Esophagus squamous epithelium (tissue), 5 donors: Measurements from ENCODE around the gene LRRC72. TPM values are rescaled to one million over a fixed set of nuclear protein-coding genes. Genes with fewer than 3 reads are reported as not detected.
A peak's percentile ranks its signal among the peaks of the same experiment; 100 is the strongest.

Experiments used
- DNase-seq: peaks from one replicate; lab custom pipeline; 2025; lab: John Stamatoyannopoulos, UW
- H3K27ac ChIP-seq, 4 donors: fragments of 200-600 bp; sonication (generic); one replicate each; pipeline ENCODE4 v1.5.1; 2016 to 2019; ENCODE audit warnings: mild to moderate bottlenecking in 1 of 4
- H3K27me3 ChIP-seq, 4 donors: fragments of 200-600 bp; sonication (generic); 1 replicate in 3 of 4; 2 replicates in 1 of 4; pipeline versions ENCODE4 v1.5.1 to v1.6.0; 2017 to 2021; ENCODE audit warnings: antibody characterized with exemption in 1 of 4
- H3K36me3 ChIP-seq, 3 donors: fragments of 200-600 bp; sonication (generic); one replicate each; pipeline ENCODE4 v1.5.1; 2016 to 2019
- H3K4me1 ChIP-seq, 3 donors: fragments of 200-600 bp; sonication (generic); one replicate each; pipeline ENCODE4 v1.5.1; 2017 to 2019
- H3K4me3 ChIP-seq, 4 donors: fragments of 200-600 bp; sonication (generic); 1 replicate in 3 of 4; 2 replicates in 1 of 4; pipeline ENCODE4 v1.5.1; 2016 to 2019; ENCODE audit warnings: mild to moderate bottlenecking in 2 of 4, moderate library complexity in 1 of 4
- H3K9me3 ChIP-seq, 3 donors: fragments of 200-600 bp; sonication (generic); one replicate each; pipeline ENCODE4 v1.5.1; 2016 to 2019
- POLR2A ChIP-seq, 4 donors: fragments of 450-650 bp; IDR thresholded peaks; one replicate each; pipeline ENCODE4 v1.6.1; 2017; ENCODE audit warnings: antibody characterized with exemption in 4 of 4, mild to moderate bottlenecking in 4 of 4, moderate library complexity in 3 of 4
- WGBS, 2 donors: methylation state at CpG; one replicate each; pipeline ENCODE4 v1.1.5; 2018; 5-methylcytosine and 5-hydroxymethylcytosine counted together
- intact Hi-C: fragments of 100-400 bp; cut with DNase I; formaldehyde crosslinking; loops from one replicate; pipeline ENCODE4 v1.15.0; 2022
- total RNA-seq, 4 donors: library from RNA; depleted of rRNA; stranded (reverse); fragments of >200 nt; gene quantifications; one replicate each; pipeline ENCODE4 v1.1.0, GENCODE V29; 2016
- TF ChIP-seq, protein P1 (sequence below), 6 experiments: fragments of 450-650 bp in 4 of 6; fragments of 200-600 bp in 2 of 6; sonication (generic) in 2 of 6; IDR thresholded peaks; one replicate each; pipeline ENCODE4 v1.5.1; 2016 to 2019; ENCODE audit warnings: antibody characterized with exemption in 6 of 6, mild to moderate bottlenecking in 4 of 6, moderate library complexity in 4 of 6
- donor health status: DM: yes; HTN: yes; CAD: no.

Gene LRRC72
- total RNA-seq, 4 donors from 2014 or later: not detected

GRCh38 chr7:16603633-16604032 lies 77.0 kb downstream of the LRRC72 start:
- Histone ChIP-seq H3K9me3 (no peaks in the 10 kb centered on the region), H3K36me3 (peaks cover 5 to 95% (median 5%) of the 10 kb centered on the region in 3 donors), H3K27ac (no peak overlapping the region), H3K4me3 (no peak overlapping the region), H3K27me3 (no peaks in the 10 kb centered on the region), H3K4me1 (no peaks in the 10 kb centered on the region)
- intact Hi-C loops: no loop called here
- TF ChIP-seq, protein P1, sequence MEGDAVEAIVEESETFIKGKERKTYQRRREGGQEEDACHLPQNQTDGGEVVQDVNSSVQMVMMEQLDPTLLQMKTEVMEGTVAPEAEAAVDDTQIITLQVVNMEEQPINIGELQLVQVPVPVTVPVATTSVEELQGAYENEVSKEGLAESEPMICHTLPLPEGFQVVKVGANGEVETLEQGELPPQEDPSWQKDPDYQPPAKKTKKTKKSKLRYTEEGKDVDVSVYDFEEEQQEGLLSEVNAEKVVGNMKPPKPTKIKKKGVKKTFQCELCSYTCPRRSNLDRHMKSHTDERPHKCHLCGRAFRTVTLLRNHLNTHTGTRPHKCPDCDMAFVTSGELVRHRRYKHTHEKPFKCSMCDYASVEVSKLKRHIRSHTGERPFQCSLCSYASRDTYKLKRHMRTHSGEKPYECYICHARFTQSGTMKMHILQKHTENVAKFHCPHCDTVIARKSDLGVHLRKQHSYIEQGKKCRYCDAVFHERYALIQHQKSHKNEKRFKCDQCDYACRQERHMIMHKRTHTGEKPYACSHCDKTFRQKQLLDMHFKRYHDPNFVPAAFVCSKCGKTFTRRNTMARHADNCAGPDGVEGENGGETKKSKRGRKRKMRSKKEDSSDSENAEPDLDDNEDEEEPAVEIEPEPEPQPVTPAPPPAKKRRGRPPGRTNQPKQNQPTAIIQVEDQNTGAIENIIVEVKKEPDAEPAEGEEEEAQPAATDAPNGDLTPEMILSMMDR (IDR thresholded peaks at IDR 0.05): no peak
- no peak for TF ChIP-seq POLR2A (IDR thresholded peaks at IDR 0.05)
- no peak for DNase-seq

DNA sequence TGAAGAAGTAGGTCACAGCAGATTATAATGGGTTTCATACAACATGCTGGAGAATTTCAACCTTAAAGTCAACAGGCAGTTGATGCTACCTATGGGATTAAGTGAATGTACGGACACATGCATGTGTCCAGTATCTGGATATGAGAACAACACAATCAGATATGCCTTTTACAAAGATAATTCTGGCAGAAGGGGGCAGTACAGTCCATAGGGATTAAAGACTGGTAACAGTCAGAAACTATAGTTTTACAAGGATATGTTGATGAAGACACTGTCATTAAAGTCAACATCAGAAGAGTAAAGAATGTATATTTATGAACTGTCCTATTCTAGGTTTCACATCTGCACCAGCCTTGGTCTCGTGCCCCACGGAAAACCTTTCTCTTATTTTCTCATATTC lies 77.4 kb downstream of the LRRC72 start:
- TF ChIP-seq, protein P1 (IDR thresholded peaks at IDR 0.05): peak in 3 of 6 experiments; percentile 11 to 30 (median 17)
- no peak for TF ChIP-seq POLR2A (IDR thresholded peaks at IDR 0.05)
- WGBS, 2 donors: 90 to 92% methylated on average over 3 of the region's 3 CpGs
- H3K9me3 ChIP-seq: no peaks in the 10 kb centered on the region
- DNase-seq: no peak
- no peaks in the 10 kb centered on the region for H3K27me3 ChIP-seq
- peaks cover 2 to 95% (median 5%) of the 10 kb centered on the region in 3 donors for H3K36me3 ChIP-seq
- no peaks in the 10 kb centered on the region for H3K4me1 ChIP-seq
- no peak overlapping the region for H3K4me3 ChIP-seq
- no peak overlapping the region for H3K27ac ChIP-seq
- intact Hi-C loops: no loop called here

DNA sequence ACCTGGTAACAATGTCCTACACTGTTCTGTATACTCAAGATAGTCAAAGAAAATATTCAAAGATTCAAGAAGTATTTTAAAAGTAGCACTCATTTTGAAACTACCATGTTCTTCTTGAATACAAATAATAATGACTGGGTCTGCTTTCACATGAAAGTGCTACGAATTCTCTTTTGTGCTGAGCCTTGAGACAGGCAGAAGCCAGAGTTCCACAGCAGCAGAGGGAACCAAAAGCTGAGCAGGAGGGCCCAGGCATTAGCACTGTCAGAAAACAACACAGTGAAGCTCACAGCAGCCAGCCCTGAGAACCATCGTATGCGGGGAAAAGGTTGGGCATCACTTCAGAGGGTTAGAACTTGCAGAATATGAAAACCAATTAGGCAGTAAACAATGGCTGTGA lies 80.1 kb downstream of the LRRC72 start:
- Histone ChIP-seq H3K9me3 (no peaks in the 10 kb centered on the region), H3K4me1 (no peaks in the 10 kb centered on the region), H3K27me3 (no peaks in the 10 kb centered on the region), H3K27ac (no peak overlapping the region), H3K36me3 (peaks cover 0 to 89% (median 5%) of the 10 kb centered on the region in 3 donors), H3K4me3 (no peak overlapping the region)
- WGBS, 2 donors: 63 to 80% methylated on average over 3 of the region's 3 CpGs
- no peak for TF ChIP-seq POLR2A (IDR thresholded peaks at IDR 0.05)
- TF ChIP-seq, protein P1 (IDR thresholded peaks at IDR 0.05): no peak
- intact Hi-C loops: no loop called here
- DNase-seq: no peak

GRCh38 chr7:16609842-16610450 lies 83.3 kb downstream of the LRRC72 start:
- no peak overlapping the region for H3K27ac ChIP-seq
- intact Hi-C loops: no loop called here

GRCh38 chr7:16611711-16612110 lies 85.1 kb downstream of the LRRC72 start:
- WGBS, 2 donors: 54 to 90% methylated on average over 2 of the region's 2 CpGs

More at GRCh38 chr7:16609842-16610450, 83.3 kb downstream of the LRRC72 start:
- no peak for DNase-seq
- WGBS, 2 donors: 81 to 87% methylated on average over 4 of the region's 4 CpGs
- Histone ChIP-seq H3K27me3 (no peaks in the 10 kb centered on the region), H3K4me3 (no peak overlapping the region), H3K9me3 (no peaks in the 10 kb centered on the region), H3K4me1 (no peaks in the 10 kb centered on the region), H3K36me3 (peaks cover 0 to 83% (median 5%) of the 10 kb centered on the region in 3 donors)
- TF ChIP-seq POLR2A (IDR thresholded peaks at IDR 0.05): no peak
- TF ChIP-seq, protein P1 (IDR thresholded peaks at IDR 0.05): no peak

More at GRCh38 chr7:16611711-16612110, 85.1 kb downstream of the LRRC72 start:
- H3K4me3 ChIP-seq: no peak overlapping the region
- H3K27me3 ChIP-seq: no peaks in the 10 kb centered on the region
- TF ChIP-seq, protein P1 (IDR thresholded peaks at IDR 0.05): no peak
- TF ChIP-seq POLR2A (IDR thresholded peaks at IDR 0.05): no peak
- intact Hi-C loops: no loop called here
- DNase-seq: no peak
- H3K27ac ChIP-seq: no peak overlapping the region
- H3K9me3 ChIP-seq: no peaks in the 10 kb centered on the region
- peaks cover 0 to 85% (median 9%) of the 10 kb centered on the region in 3 donors for H3K36me3 ChIP-seq
- H3K4me1 ChIP-seq: no peaks in the 10 kb centered on the region
